CD14-positive monocyte (primary cell): Measurements from ENCODE around the gene DERL3. TPM values are rescaled to one million over a fixed set of nuclear protein-coding genes. Genes with fewer than 3 reads are reported as not detected.

ENCODE experiments used
- DNase-seq, 3 donors: peaks; one replicate each; pipeline ENCODE4 v3.0.0-alpha.2; 2011 to 2022
- H2AFZ ChIP-seq: 2 replicates; pipeline ENCODE4 v1.6.0; 2012; ENCODE audit warnings: mild to moderate bottlenecking, low read depth, low read length, inconsistent platforms; ENCODE audit not compliant: insufficient read depth, poor library complexity, severe bottlenecking
- H3K27ac ChIP-seq, 2 donors: 1 replicate in 1 of 2; 2 replicates in 1 of 2; pipeline ENCODE4 v1.5.1; 2012 to 2013; ENCODE audit warnings: low read length in 2 of 2, control low read depth in 1 of 2, inconsistent platforms in 1 of 2, low read depth in 1 of 2, mild to moderate bottlenecking in 1 of 2
- H3K27me3 ChIP-seq, 2 donors: one replicate each; pipeline versions ENCODE4 v1.6.0 to v1.6.1; 2011 to 2013; ENCODE audit warnings: low read length in 2 of 2; ENCODE audit not compliant: control insufficient read depth in 2 of 2, insufficient read depth in 2 of 2
- H3K36me3 ChIP-seq, 2 donors: replicated peaks in 1 of 2; 1 replicate in 1 of 2; 2 replicates in 1 of 2; pipeline versions ENCODE4 v1.5.1 to v1.6.1; 2012 to 2013; ENCODE audit warnings: low read length in 2 of 2, control low read depth in 1 of 2, inconsistent platforms in 1 of 2, mild to moderate bottlenecking in 1 of 2; ENCODE audit not compliant: insufficient read depth in 2 of 2, control insufficient read depth in 1 of 2
- H3K4me1 ChIP-seq, 2 donors: 1 replicate in 1 of 2; 2 replicates in 1 of 2; pipeline versions ENCODE4 v1.5.1 to v1.6.1; 2012 to 2013; ENCODE audit warnings: low read length in 2 of 2, control low read depth in 1 of 2, inconsistent platforms in 1 of 2, mild to moderate bottlenecking in 1 of 2, moderate library complexity in 1 of 2; ENCODE audit not compliant: insufficient read depth in 2 of 2, control insufficient read depth in 1 of 2
- H3K4me2 ChIP-seq: replicated peaks from 2 replicates; pipeline ENCODE3; 2012; ENCODE audit warnings: low read length, moderate library complexity, mild to moderate bottlenecking; ENCODE audit not compliant: poor library complexity, severe bottlenecking; ENCODE audit errors: extremely low read depth
- H3K4me3 ChIP-seq, 3 experiments: fragments of 200-600 bp in 1 of 3; sonication (generic) in 1 of 3; replicated peaks in 1 of 3; 1 replicate in 2 of 3; 2 replicates in 1 of 3; pipeline ENCODE4 v1.5.1; 2011 to 2013; ENCODE audit warnings: low read length in 3 of 3, mild to moderate bottlenecking in 3 of 3, control low read depth in 2 of 3, low read depth in 2 of 3, inconsistent platforms in 1 of 3, moderate library complexity in 1 of 3
- H3K79me2 ChIP-seq: 2 replicates; pipeline ENCODE4 v1.6.0; 2012; ENCODE audit warnings: mild to moderate bottlenecking, control low read depth, inconsistent platforms, low read length, moderate library complexity; ENCODE audit not compliant: insufficient read depth
- H3K9ac ChIP-seq: 2 replicates; pipeline ENCODE4 v1.6.0; 2017; ENCODE audit warnings: low read length, mild to moderate bottlenecking; ENCODE audit not compliant: insufficient read depth, poor library complexity, severe bottlenecking
- H3K9me3 ChIP-seq, 2 donors: replicated peaks in 1 of 2; 1 replicate in 1 of 2; 2 replicates in 1 of 2; pipeline versions ENCODE4 v1.5.1 to v1.6.1; 2012 to 2013; ENCODE audit warnings: low read length in 2 of 2, control low read depth in 1 of 2; ENCODE audit not compliant: control insufficient read depth in 1 of 2, insufficient read depth in 1 of 2
- H4K20me1 ChIP-seq: 2 replicates; pipeline ENCODE4 v1.6.0; 2012; ENCODE audit warnings: mild to moderate bottlenecking, low read length, control low read depth, moderate library complexity; ENCODE audit not compliant: insufficient read depth
- H3K27ac Mint-ChIP-seq, 7 donors: one replicate each; pipeline ENCODE4 v1.8.0; 2020; ENCODE audit warnings: mild to moderate bottlenecking in 7 of 7, mixed read lengths in 7 of 7, moderate library complexity in 6 of 7, inconsistent platforms in 2 of 7
- H3K27me3 Mint-ChIP-seq, 3 donors: one replicate each; pipeline ENCODE4 v1.8.0; 2021 to 2022; ENCODE audit warnings: low read depth in 3 of 3, mild to moderate bottlenecking in 3 of 3, mixed read lengths in 3 of 3, moderate library complexity in 3 of 3, inconsistent platforms in 1 of 3
- H3K36me3 Mint-ChIP-seq, 2 donors: one replicate each; pipeline ENCODE4 v1.8.0; 2020; ENCODE audit warnings: mixed read lengths in 2 of 2, inconsistent platforms in 1 of 2, mild to moderate bottlenecking in 1 of 2
- H3K4me1 Mint-ChIP-seq: one replicate; pipeline ENCODE4 v1.8.0; 2020; ENCODE audit warnings: mild to moderate bottlenecking, mixed read lengths
- H3K4me3 Mint-ChIP-seq, 2 donors: one replicate each; pipeline ENCODE4 v1.8.0; 2020; ENCODE audit warnings: mild to moderate bottlenecking in 2 of 2, mixed read lengths in 2 of 2, moderate library complexity in 1 of 2
- H3K9me3 Mint-ChIP-seq, 7 donors: one replicate each; pipeline ENCODE4 v1.8.0; 2020 to 2022; ENCODE audit warnings: mixed read lengths in 7 of 7, mild to moderate bottlenecking in 6 of 7, moderate library complexity in 6 of 7, inconsistent platforms in 2 of 7
- WGBS: methylation state at CpG from one replicate; pipeline ENCODE4 v1.1.5; 2013; ENCODE audit warnings: missing lambda C conversion rate; ENCODE audit not compliant: insufficient coverage; 5-methylcytosine and 5-hydroxymethylcytosine counted together
- intact Hi-C, 2 donors: fragments of 100-400 bp; cut with micrococcal nuclease; formaldehyde crosslinking; loops; one replicate each; pipeline versions ENCODE4 v1.15.0 to v1.15.1; 2023
- polyA plus RNA-seq, 3 donors: library from polyadenylated mRNA; depleted of rRNA in 1 of 3; unstranded in 2 of 3; stranded (reverse) in 1 of 3; fragments of 300-500 nt in 2 of 3; fragments of >200 nt in 1 of 3; fragmentation: Illumina TruSeq in 2 of 3; gene quantifications; 1 replicate in 2 of 3; 2 replicates in 1 of 3; pipeline ENCODE4 v1.2.3, GENCODE V29; 2012 to 2021
- TF ChIP-seq, protein P1 (sequence below): fragments of 200-600 bp; IDR thresholded peaks from one replicate; pipeline ENCODE4 v1.8.0; 2022; ENCODE audit warnings: antibody characterized with exemption, mild to moderate bottlenecking

Gene DERL3
- polyA plus RNA-seq, 3 donors, result 0.23 to 0.64 (median 0.28) TPM

DNA sequence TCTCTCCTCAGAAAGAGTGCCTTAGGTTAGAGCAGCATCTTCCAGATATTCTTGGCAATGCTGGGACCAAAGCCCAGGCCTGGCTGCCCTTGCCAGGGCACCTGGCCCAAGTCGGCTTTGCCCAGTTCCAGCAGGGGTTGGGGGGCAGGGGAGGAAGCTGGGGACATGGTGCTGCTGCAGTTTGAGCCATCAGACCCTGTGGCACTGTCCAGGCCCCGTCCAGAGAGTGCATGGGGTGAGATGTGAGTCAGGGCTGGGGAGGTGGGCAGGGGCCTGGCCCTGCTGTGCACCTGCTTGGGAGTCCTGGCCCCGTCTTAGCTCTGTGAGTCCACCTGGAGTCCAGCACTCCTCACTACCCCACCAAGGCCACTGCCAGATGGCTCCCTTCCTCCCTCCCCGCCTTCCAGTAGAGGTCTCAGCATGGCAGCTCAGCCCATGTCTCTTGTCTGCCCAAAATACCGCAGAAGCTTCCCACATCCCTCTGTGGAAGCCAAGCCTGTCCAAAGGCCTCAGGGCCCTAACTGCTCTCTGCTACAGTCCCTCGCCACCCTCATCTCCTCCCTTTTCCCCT, 16.6 kb downstream of the DERL3 start:
- no peaks in the 10 kb centered on the region for H3K79me2 ChIP-seq
- H3K27ac ChIP-seq, result no peak overlapping the region
- intact Hi-C loops, result no loop called here
- H3K27me3 ChIP-seq, result no peaks in the 10 kb centered on the region
- H3K9me3 ChIP-seq, result no peaks in the 10 kb centered on the region
- H3K4me3 ChIP-seq, result no peak overlapping the region
- Mint-ChIP-seq H3K4me3 (no peak overlapping the region), H3K9me3 (no peaks in the 10 kb centered on the region), H3K4me1 (peaks cover 8% of the 10 kb centered on the region), H3K27ac (peak overlapping the region in 1 of 7 donors; percentile 55), H3K36me3 (peaks cover 85 to 99% of the 10 kb centered on the region in 2 donors), H3K27me3 (peaks cover 0 to 2% (median 0%) of the 10 kb centered on the region in 3 donors)
- DNase-seq, result no peak
- TF ChIP-seq, protein P1, sequence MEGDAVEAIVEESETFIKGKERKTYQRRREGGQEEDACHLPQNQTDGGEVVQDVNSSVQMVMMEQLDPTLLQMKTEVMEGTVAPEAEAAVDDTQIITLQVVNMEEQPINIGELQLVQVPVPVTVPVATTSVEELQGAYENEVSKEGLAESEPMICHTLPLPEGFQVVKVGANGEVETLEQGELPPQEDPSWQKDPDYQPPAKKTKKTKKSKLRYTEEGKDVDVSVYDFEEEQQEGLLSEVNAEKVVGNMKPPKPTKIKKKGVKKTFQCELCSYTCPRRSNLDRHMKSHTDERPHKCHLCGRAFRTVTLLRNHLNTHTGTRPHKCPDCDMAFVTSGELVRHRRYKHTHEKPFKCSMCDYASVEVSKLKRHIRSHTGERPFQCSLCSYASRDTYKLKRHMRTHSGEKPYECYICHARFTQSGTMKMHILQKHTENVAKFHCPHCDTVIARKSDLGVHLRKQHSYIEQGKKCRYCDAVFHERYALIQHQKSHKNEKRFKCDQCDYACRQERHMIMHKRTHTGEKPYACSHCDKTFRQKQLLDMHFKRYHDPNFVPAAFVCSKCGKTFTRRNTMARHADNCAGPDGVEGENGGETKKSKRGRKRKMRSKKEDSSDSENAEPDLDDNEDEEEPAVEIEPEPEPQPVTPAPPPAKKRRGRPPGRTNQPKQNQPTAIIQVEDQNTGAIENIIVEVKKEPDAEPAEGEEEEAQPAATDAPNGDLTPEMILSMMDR, result no peak
- H3K9ac ChIP-seq, result no peak overlapping the region
- H3K4me2 ChIP-seq, result no peak overlapping the region
- 96% methylated on average over 6 of the region's 6 CpGs for WGBS
- H3K36me3 ChIP-seq, result peaks cover 71 to 100% of the 10 kb centered on the region in 2 donors
- H4K20me1 ChIP-seq, result no peaks in the 10 kb centered on the region
- H2AFZ ChIP-seq, result no peak overlapping the region
- H3K4me1 ChIP-seq, result peaks cover 4 to 5% of the 10 kb centered on the region in 2 donors

DNA sequence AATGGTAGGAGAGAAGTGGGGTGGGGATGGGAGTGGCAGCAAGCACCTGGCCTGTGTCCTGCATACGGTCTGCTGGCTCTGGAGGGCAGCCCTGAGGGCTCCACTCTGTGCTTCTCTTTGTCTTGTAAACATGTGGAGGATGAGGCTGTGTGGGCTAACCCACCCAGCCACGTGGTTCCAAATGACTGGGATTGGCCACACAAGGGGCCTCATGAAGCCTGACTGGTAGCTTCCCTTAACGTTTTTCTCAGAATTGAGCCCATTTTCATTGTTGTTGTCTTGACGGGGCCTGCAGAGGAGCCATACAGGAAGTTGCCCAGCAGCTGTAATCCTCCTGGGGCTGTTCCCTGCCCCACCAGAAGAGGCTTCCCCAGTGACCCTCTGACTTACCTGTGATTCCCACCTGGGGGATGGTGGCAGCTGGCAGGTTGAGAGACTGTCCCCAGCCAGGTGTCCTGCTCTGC, 18.0 kb downstream of the DERL3 start:
- TF ChIP-seq, protein P1, result no peak
- H2AFZ ChIP-seq, result no peak overlapping the region
- peaks cover 4 to 5% of the 10 kb centered on the region in 2 donors for H3K4me1 ChIP-seq
- H3K36me3 ChIP-seq, result peaks cover 72 to 100% of the 10 kb centered on the region in 2 donors
- intact Hi-C loops, result no loop called here
- H3K27me3 Mint-ChIP-seq, result peaks cover 0 to under 1% (median 0%) of the 10 kb centered on the region in 3 donors
- no peaks in the 10 kb centered on the region for H3K9me3 Mint-ChIP-seq
- peaks cover 85 to 99% of the 10 kb centered on the region in 2 donors for H3K36me3 Mint-ChIP-seq
- no peak overlapping the region for H3K9ac ChIP-seq
- H3K9me3 ChIP-seq, result no peaks in the 10 kb centered on the region
- H4K20me1 ChIP-seq, result no peaks in the 10 kb centered on the region
- H3K4me3 ChIP-seq, result no peak overlapping the region
- WGBS, result 45% methylated on average over 4 of the region's 4 CpGs
- no peak for DNase-seq
- H3K27ac Mint-ChIP-seq, result peak overlapping the region in 3 of 7 donors; percentile 19 to 66 (median 36)
- H3K27ac ChIP-seq, result no peak overlapping the region
- H3K4me1 Mint-ChIP-seq, result peaks cover 8% of the 10 kb centered on the region
- H3K79me2 ChIP-seq, result no peaks in the 10 kb centered on the region
- no peak overlapping the region for H3K4me2 ChIP-seq
- no peaks in the 10 kb centered on the region for H3K27me3 ChIP-seq
- H3K4me3 Mint-ChIP-seq, result no peak overlapping the region
